ENCODE results near the gene HBD. TPM values are rescaled to one million over a fixed set of nuclear protein-coding genes. Genes with fewer than 3 reads are reported as not detected.

Gene HBD
- total RNA-seq, 2 experiments from 2014 or later: not detected

DNA sequence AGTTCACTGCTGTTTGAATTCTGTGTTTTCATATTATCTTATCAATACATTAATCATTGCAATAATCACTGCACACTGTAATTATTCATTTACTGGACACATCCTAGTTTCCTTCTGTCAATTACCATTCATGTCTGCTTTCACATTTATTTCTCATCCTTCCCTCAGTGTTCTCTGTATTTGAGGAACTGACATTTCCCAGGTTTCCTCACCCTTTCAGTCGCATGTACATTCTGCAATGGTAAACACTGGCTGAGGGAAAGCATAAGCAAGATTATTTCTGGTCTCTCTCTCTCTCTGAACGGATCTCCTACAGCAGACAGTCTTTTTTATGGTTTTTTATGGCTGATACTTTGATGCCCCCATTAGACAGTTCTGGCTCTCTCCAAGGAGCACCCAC lies 4.2 kb upstream of the HBD start:
- H3K4me1 ChIP-seq (ENCODE audit: insufficient read depth, low read length): no peaks in the 10 kb centered on the region
- no peak overlapping the region for H3K27ac Mint-ChIP-seq
- H3K27me3 Mint-ChIP-seq: peaks cover 6% of the 10 kb centered on the region
- H3K4me3 Mint-ChIP-seq: no peak overlapping the region
- intact Hi-C loops (cut with DNase I, micrococcal nuclease): no loop called here
- no peaks in the 10 kb centered on the region for H3K36me3 Mint-ChIP-seq (ENCODE audit: low read depth)
- no peak overlapping the region for H3K27ac ChIP-seq (ENCODE audit: low read depth in 1 of 2, low read length in 2 of 2)
- no peak for TF ChIP-seq CTCF (IDR thresholded peaks at IDR 0.05)
- H3K4me1 Mint-ChIP-seq (ENCODE audit: low read depth): peaks cover 4% of the 10 kb centered on the region
- H3K9me3 ChIP-seq (ENCODE audit: control insufficient read depth in 1 of 2, insufficient read depth in 1 of 2, low read length in 2 of 2): no peaks in the 10 kb centered on the region
- H3K27me3 ChIP-seq (ENCODE audit: control insufficient read depth in 1 of 2, insufficient read depth in 2 of 2, low read length in 2 of 2): no peaks in the 10 kb centered on the region
- no peaks in the 10 kb centered on the region for H3K9me3 Mint-ChIP-seq
- DNase-seq (no peak), ATAC-seq (ENCODE audit: poor library complexity) (no peak)
- CTCF ChIA-PET: no interaction called here
- POLR2A ChIA-PET: no interaction called here
- H3K4me3 ChIP-seq (ENCODE audit: low read length): no peak overlapping the region
- no peaks in the 10 kb centered on the region for H3K36me3 ChIP-seq (ENCODE audit: insufficient read depth, low read length)

DNA sequence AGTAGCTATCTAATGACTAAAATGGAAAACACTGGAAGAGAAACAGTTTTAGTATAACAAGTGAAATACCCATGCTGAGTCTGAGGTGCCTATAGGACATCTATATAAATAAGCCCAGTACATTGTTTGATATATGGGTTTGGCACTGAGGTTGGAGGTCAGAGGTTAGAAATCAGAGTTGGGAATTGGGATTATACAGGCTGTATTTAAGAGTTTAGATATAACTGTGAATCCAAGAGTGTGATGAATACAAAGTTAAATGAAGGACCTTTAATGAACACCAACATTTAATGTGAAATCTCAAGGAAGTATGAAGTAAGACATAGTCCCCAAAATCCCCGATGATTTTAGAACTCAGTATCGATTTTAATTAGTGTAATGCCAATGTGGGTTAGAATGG lies 3.1 kb upstream of the HBD start:
- no peak overlapping the region for H3K4me3 ChIP-seq (ENCODE audit: low read length)
- DNase-seq: no peak
- H3K9me3 Mint-ChIP-seq: no peaks in the 10 kb centered on the region
- no peaks in the 10 kb centered on the region for H3K27me3 ChIP-seq (ENCODE audit: control insufficient read depth in 1 of 2, insufficient read depth in 2 of 2, low read length in 2 of 2)
- no peak overlapping the region for H3K27ac ChIP-seq (ENCODE audit: low read depth in 1 of 2, low read length in 2 of 2)
- no peak overlapping the region for H3K4me3 Mint-ChIP-seq
- TF ChIP-seq CTCF (IDR thresholded peaks at IDR 0.05): no peak
- H3K9me3 ChIP-seq (ENCODE audit: control insufficient read depth in 1 of 2, insufficient read depth in 1 of 2, low read length in 2 of 2): no peaks in the 10 kb centered on the region
- ChIA-PET POLR2A (no interaction called here), CTCF (no interaction called here)
- no peak overlapping the region for H3K27ac Mint-ChIP-seq
- peaks cover 4% of the 10 kb centered on the region for H3K4me1 Mint-ChIP-seq (ENCODE audit: low read depth)
- H3K36me3 Mint-ChIP-seq (ENCODE audit: low read depth): no peaks in the 10 kb centered on the region
- H3K4me1 ChIP-seq (ENCODE audit: insufficient read depth, low read length): no peaks in the 10 kb centered on the region
- peaks cover 6% of the 10 kb centered on the region for H3K27me3 Mint-ChIP-seq
- no peaks in the 10 kb centered on the region for H3K36me3 ChIP-seq (ENCODE audit: insufficient read depth, low read length)
- ATAC-seq (ENCODE audit: poor library complexity): no peak
- intact Hi-C loops (cut with DNase I, micrococcal nuclease): no loop called here

- Histone ChIP-seq H3K36me3 (ENCODE audit: insufficient read depth, low read length) (no peaks in the 10 kb centered on the region), H3K27ac (ENCODE audit: low read depth in 1 of 2, low read length in 2 of 2) (no peak overlapping the region), H3K4me3 (ENCODE audit: low read length) (no peak overlapping the region), H3K4me1 (ENCODE audit: insufficient read depth, low read length) (no peaks in the 10 kb centered on the region), H3K27me3 (ENCODE audit: control insufficient read depth in 1 of 2, insufficient read depth in 2 of 2, low read length in 2 of 2) (no peaks in the 10 kb centered on the region), H3K9me3 (ENCODE audit: control insufficient read depth in 1 of 2, insufficient read depth in 1 of 2, low read length in 2 of 2) (no peaks in the 10 kb centered on the region)
- peaks cover 6% of the 10 kb centered on the region for H3K27me3 Mint-ChIP-seq
- no peak overlapping the region for H3K27ac Mint-ChIP-seq
- POLR2A ChIA-PET: no interaction called here
- no peak for TF ChIP-seq CTCF (IDR thresholded peaks at IDR 0.05)
- H3K9me3 Mint-ChIP-seq: no peaks in the 10 kb centered on the region
- H3K4me1 Mint-ChIP-seq (ENCODE audit: low read depth): peaks cover 4% of the 10 kb centered on the region
- no peak overlapping the region for H3K4me3 Mint-ChIP-seq
- no peak for DNase-seq
- no peaks in the 10 kb centered on the region for H3K36me3 Mint-ChIP-seq (ENCODE audit: low read depth)
- intact Hi-C loops (cut with DNase I, micrococcal nuclease): no loop called here
- ATAC-seq (ENCODE audit: poor library complexity): no peak
- CTCF ChIA-PET: no interaction called here
Measured at GRCh38 chr11:5235364-5236095, 1.2 kb upstream of the HBD start.

Measured in CD4-positive, alpha-beta T cell (primary cell).